Measurements from ENCODE around the gene ATP11B. TPM values are rescaled to one million over a fixed set of nuclear protein-coding genes. Genes with fewer than 3 reads are reported as not detected.

The ATP11B gene
- total RNA-seq, 1 donor from 2014 or later: 73.2 TPM

DNA sequence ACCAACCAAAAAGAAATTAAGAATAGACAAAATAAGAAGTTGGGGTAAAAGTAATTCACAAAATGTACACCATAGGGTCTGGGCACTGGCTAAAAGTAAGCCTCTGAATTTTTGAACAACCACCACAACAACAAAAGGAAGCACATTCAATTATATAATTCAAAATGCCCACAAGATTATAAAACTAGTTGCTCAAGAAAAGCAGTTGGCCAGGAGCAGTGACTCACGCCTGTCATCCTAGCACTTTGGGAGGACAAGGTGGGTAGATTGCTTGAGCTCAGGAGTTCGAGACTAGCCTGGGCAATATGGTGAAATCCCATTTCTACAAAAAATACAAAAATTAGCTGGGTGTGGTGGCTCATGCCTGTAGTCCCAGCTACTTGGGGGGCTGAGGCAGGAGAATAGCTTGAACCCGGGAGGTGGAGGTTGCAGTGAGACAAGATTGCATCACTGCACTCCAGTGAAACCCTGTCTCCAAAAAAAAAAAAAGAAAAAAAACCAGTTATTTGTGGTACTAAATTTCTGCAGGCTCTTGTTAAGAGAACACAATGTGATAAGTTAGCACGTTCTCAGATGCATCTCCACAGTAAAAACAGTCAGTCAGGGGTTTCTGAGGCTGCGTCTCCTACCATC, 6.6 kb upstream of the ATP11B start:
- DNase-seq (ENCODE audit: low spot score): no peak
- Mint-ChIP-seq H3K9me3 (ENCODE audit: low read depth) (no peaks in the 10 kb centered on the region), H3K4me3 (ENCODE audit: unreplicated experiment) (peak overlapping the region; percentile 20), H3K27ac (ENCODE audit: unreplicated experiment) (peak overlapping the region; percentile 83), H3K4me1 (ENCODE audit: low read depth) (peaks cover 20% of the 10 kb centered on the region), H3K36me3 (ENCODE audit: low read depth) (no peaks in the 10 kb centered on the region), H3K27me3 (ENCODE audit: low read depth) (no peaks in the 10 kb centered on the region)
- TF ChIP-seq, protein P1, sequence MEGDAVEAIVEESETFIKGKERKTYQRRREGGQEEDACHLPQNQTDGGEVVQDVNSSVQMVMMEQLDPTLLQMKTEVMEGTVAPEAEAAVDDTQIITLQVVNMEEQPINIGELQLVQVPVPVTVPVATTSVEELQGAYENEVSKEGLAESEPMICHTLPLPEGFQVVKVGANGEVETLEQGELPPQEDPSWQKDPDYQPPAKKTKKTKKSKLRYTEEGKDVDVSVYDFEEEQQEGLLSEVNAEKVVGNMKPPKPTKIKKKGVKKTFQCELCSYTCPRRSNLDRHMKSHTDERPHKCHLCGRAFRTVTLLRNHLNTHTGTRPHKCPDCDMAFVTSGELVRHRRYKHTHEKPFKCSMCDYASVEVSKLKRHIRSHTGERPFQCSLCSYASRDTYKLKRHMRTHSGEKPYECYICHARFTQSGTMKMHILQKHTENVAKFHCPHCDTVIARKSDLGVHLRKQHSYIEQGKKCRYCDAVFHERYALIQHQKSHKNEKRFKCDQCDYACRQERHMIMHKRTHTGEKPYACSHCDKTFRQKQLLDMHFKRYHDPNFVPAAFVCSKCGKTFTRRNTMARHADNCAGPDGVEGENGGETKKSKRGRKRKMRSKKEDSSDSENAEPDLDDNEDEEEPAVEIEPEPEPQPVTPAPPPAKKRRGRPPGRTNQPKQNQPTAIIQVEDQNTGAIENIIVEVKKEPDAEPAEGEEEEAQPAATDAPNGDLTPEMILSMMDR (IDR thresholded peaks at IDR 0.05): no peak

DNA sequence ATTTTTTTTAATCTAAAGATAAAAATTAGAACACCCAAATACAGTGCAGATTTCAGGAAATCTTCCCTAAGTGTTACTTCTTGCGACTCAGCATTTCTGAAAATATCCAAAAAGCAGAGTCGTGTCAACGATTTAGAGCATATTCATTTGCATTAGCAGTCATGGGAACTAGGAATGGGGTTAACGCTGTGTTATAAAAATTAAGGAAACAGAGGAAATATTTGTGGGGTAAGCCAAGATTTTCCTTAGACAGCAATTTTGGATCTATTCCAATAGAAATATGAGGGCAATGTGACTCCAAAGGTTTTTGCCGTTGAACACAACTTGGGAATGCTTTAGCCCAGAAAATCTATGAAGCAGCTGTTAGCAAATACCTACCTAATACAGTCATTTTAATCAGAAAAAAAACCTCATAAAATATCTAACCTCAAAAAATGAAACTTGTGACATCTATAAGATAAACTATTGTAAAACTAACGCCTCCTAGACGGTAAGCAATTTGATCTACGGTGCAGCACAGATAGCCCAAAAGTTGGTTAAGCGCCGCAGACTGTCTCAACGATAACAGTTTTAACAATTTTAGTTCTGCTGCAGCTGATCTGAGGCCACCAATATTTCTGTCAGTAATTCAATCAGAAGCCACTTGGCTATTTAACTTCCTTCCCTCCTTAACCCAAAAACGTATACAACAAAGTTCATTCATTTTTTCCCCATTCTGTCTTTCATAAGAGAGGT, 5.8 kb upstream of the ATP11B start:
- DNase-seq (ENCODE audit: low spot score): no peak
- TF ChIP-seq, protein P1 (IDR thresholded peaks at IDR 0.05): no peak
- no peaks in the 10 kb centered on the region for H3K27me3 Mint-ChIP-seq (ENCODE audit: low read depth)
- peak overlapping the region; percentile 20 for H3K4me3 Mint-ChIP-seq (ENCODE audit: unreplicated experiment)
- H3K27ac Mint-ChIP-seq (ENCODE audit: unreplicated experiment): peak overlapping the region; percentile 83
- no peaks in the 10 kb centered on the region for H3K36me3 Mint-ChIP-seq (ENCODE audit: low read depth)
- peaks cover 21% of the 10 kb centered on the region for H3K4me1 Mint-ChIP-seq (ENCODE audit: low read depth)
- H3K9me3 Mint-ChIP-seq (ENCODE audit: low read depth): no peaks in the 10 kb centered on the region

DNA sequence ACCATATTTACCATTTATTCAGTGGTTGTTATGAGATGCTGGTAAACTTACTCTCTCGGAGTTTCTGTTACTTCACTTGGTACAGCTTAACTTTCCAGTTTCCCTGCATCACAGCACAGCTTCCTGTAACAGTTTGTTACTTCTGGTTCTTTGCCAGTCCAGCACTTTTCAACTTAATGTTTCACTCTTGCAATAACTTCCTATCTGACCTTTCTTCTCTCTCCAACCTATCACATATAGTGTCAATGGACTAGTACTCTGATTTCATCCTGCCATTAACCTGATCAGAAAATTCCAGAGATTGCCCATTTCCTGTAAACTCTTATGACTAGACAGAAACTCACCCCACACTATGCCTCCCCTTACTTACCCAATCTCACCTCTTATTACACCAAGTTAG, 3.9 kb upstream of the ATP11B start:
- Mint-ChIP-seq H3K4me3 (ENCODE audit: unreplicated experiment) (no peak overlapping the region), H3K27ac (ENCODE audit: unreplicated experiment) (no peak overlapping the region), H3K4me1 (ENCODE audit: low read depth) (peaks cover 26% of the 10 kb centered on the region), H3K36me3 (ENCODE audit: low read depth) (no peaks in the 10 kb centered on the region), H3K9me3 (ENCODE audit: low read depth) (no peaks in the 10 kb centered on the region), H3K27me3 (ENCODE audit: low read depth) (no peaks in the 10 kb centered on the region)
- DNase-seq (ENCODE audit: low spot score): no peak
- TF ChIP-seq, protein P1 (IDR thresholded peaks at IDR 0.05): no peak

DNA sequence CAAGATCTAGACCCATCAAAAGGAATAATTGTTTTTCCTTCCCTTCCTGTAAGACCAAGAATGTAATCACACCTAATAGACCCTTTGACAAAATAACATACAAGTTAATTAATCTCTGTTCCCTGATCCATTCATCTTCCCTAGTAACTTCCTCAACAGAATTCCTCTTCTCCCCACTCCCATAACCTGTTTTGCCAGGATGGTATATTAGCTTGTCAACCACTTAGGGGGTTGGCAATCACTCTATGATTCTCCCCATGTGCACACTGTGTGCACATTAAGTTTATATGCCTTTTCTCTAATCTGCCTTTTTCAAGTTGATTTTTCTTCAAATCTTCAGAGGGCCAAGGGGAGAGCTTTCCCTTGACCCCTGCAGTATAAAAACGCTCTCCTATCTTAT, 2.7 kb upstream of the ATP11B start:
- no peak for DNase-seq (ENCODE audit: low spot score)
- no peak overlapping the region for H3K4me3 Mint-ChIP-seq (ENCODE audit: unreplicated experiment)
- H3K4me1 Mint-ChIP-seq (ENCODE audit: low read depth): peaks cover 37% of the 10 kb centered on the region
- no peaks in the 10 kb centered on the region for H3K36me3 Mint-ChIP-seq (ENCODE audit: low read depth)
- H3K27ac Mint-ChIP-seq (ENCODE audit: unreplicated experiment): no peak overlapping the region
- no peaks in the 10 kb centered on the region for H3K27me3 Mint-ChIP-seq (ENCODE audit: low read depth)
- TF ChIP-seq, protein P1 (IDR thresholded peaks at IDR 0.05): no peak
- H3K9me3 Mint-ChIP-seq (ENCODE audit: low read depth): no peaks in the 10 kb centered on the region

DNA sequence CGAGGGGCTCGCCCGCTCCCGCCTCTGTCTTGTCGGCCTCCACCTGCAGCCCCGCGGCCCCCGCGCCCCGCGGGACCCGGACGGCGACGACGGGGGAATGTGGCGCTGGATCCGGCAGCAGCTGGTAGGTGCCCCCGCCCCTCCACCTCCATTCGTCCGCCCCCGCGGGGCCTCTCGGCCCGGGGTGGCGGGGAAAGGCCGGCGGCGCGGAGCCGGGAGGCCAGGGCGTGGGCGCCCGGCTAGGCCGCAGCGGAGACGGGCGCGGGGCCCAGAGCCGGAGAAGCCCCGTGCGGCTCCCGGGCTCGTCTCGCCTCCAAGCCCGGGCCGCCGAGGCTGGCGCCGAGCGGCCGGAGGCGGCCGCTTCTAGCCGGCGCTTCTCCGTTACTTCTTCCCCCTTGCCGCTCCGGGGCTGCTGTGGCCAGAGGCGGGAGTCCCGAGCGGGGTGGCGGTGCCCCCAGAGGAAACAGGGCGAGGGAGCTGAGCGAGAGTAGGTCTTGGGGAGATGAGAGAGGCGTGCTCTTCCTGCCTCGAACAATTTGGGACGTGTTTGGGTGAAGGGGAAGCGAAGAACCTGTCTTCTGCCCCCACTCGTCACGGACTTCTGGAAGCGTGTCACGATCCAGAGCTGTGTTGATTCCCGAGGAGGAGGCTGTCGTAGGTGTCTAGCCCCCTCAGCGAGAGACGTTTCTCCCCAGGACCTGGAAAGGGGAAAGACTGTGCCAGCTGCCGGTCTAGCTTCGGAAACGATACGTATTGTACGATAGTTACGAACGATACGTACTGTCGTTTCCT, 555 bp downstream of the ATP11B start:
- no peak for DNase-seq (ENCODE audit: low spot score)
- H3K36me3 Mint-ChIP-seq (ENCODE audit: low read depth): no peaks in the 10 kb centered on the region

More for the DNA sequence above, 555 bp downstream of the ATP11B start:
- Mint-ChIP-seq H3K4me1 (ENCODE audit: low read depth) (peaks cover 42% of the 10 kb centered on the region), H3K27me3 (ENCODE audit: low read depth) (no peaks in the 10 kb centered on the region), H3K9me3 (ENCODE audit: low read depth) (no peaks in the 10 kb centered on the region), H3K27ac (ENCODE audit: unreplicated experiment) (peak overlapping the region; percentile 96), H3K4me3 (ENCODE audit: unreplicated experiment) (peak overlapping the region; percentile 89)
- TF ChIP-seq, protein P1 (IDR thresholded peaks at IDR 0.05): peak; percentile 4
